ENCODE measurements around the gene BEST2. TPM values are rescaled to one million over a fixed set of nuclear protein-coding genes. Genes with fewer than 3 reads are reported as not detected.

Gene BEST2
- not detected in 2 replicates for total RNA-seq

DNA sequence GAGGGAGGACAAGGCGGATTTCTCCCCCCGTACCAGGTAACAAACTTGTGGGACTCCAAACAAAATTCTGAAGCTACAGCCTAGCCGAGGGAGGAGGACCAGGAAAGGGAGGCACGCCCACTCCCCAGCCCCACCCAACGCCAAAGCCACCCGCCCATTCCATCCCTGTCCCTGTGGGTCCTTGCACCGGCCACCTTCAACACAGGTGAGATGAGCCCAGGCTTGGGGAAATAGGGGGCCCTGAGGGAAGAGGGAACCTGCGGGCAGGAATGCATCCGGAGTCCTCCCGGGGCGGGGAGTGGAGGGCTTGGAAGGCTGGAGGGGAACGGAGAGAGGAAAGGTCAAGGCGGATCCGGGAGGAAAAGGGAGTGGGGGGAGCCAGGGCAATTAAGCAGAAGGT lies at the start of gene BEST2:
Gene BEST2 (plus strand): TSS at position 157 of the 400 bp plus-strand sequence. CDS start 802 bp downstream, outside the sequence.

GRCh38 chr19:12723641-12724426 lies 27.8 kb upstream of the BEST2 start, which contains the start of gene TNPO2:
Gene TNPO2 (minus strand): TSS chr19:12723932. CDS start chr19:12720977, 2,955 bp downstream.

GRCh38 chr19:12736995-12737834 lies 14.4 kb upstream of the BEST2 start, which contains the start of gene GET3:
Gene GET3 (plus strand): TSS chr19:12737497. CDS start chr19:12737506, 9 bp downstream.

GRCh38 chr19:12774588-12775555 lies 23.3 kb downstream of the BEST2 start, which contains the start of gene HOOK2:
Gene HOOK2 (minus strand): TSS chr19:12775552. CDS start chr19:12775449, 103 bp downstream.

DNA sequence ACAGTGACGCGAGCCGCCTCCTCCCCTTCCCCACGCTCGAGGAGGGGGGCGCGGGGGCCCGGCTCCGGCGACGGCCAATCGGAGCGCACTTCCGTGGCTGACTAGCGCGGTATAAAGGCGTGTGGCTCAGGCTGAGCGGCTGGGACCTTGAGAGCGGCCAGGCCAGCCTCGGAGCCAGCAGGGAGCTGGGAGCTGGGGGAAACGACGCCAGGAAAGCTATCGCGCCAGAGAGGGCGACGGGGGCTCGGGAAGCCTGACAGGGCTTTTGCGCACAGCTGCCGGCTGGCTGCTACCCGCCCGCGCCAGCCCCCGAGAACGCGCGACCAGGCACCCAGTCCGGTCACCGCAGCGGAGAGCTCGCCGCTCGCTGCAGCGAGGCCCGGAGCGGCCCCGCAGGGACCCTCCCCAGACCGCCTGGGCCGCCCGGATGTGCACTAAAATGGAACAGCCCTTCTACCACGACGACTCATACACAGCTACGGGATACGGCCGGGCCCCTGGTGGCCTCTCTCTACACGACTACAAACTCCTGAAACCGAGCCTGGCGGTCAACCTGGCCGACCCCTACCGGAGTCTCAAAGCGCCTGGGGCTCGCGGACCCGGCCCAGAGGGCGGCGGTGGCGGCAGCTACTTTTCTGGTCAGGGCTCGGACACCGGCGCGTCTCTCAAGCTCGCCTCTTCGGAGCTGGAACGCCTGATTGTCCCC lies 39.9 kb downstream of the BEST2 start, which contains the start of gene JUNB:
Gene JUNB (plus strand): TSS at position 142 of the 706 bp plus-strand sequence. CDS start 286 bp downstream, at position 428.

DNA sequence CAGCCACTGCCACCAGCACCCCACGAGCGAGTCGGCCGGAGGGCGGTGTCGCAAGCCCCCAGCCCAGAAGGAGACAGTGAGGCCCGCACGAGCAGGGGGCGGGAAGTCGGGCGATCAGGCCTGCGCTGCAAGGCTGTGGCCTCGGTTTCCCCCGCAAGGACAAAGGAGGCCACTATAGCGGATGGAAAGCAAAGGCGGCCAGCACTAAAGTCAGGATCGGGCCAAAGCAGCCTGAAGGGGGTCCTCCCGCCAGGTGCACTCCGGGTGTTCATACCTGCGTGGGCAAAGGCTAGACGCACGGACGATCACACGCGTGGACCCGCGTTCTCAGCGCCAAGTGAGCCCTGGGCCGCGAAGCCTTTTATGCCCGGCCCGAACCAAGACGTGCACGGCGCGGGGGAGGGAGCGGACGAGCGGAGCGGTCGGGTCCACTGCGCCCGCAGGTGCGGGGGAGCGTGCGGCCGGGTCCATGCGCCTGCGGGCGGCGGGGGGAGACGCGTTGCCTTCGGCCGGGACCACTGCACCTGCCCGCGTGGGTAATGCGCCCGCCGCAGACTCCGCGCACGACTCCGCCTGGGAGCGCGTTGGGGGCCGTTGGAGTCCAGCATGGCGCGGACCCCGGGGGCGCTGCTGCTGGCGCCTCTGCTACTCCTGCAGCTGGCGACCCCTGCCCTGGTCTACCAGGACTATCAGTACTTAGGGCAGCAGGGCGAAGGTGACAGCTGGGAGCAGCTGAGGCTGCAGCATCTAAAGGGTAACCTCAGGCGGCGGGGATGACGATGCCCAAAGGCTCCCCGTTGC lies 50.1 kb downstream of the BEST2 start, which contains the start of the genes PRDX2 and THSD8:
Gene PRDX2 (minus strand): TSS at position 335 of the 801 bp plus-strand sequence. CDS start 539 bp downstream, outside the sequence.
Gene THSD8 (plus strand): TSS at position 604 of the 801 bp plus-strand sequence. CDS start 3 bp downstream, at position 607.

GRCh38 chr19:12806242-12807081 lies 54.9 kb downstream of the BEST2 start, which contains the start of gene RNASEH2A:
Gene RNASEH2A (plus strand): TSS chr19:12806584. CDS start chr19:12806674, 90 bp downstream.

Other genes starting within 250 kb of the BEST2 start
- 7.4 and 8.5 TPM in 2 replicates for gene ZNF564, start 200.3 kb upstream of the BEST2 start, total RNA-seq
- 7.3 and 9.6 TPM in 2 replicates for gene ZNF490, start 141.0 kb upstream of the BEST2 start, total RNA-seq
- gene ZNF791, start 140.9 kb upstream of the BEST2 start, total RNA-seq: 13.7 and 15.4 TPM in 2 replicates
- gene MAN2B1, start 85.0 kb upstream of the BEST2 start, total RNA-seq: 60.0 and 60.9 TPM in 2 replicates
- gene WDR83, start 85.0 kb upstream of the BEST2 start, total RNA-seq: 8.8 and 9.8 TPM in 2 replicates
- gene DHPS, start 69.9 kb upstream of the BEST2 start, total RNA-seq: 58.8 and 66.5 TPM in 2 replicates
- not detected in 2 replicates for gene GNG14, start 63.8 kb upstream of the BEST2 start, total RNA-seq
- gene FBXW9, start 55.2 kb upstream of the BEST2 start, total RNA-seq: 5.5 and 6.4 TPM in 2 replicates
- gene TNPO2, start 27.9 kb upstream of the BEST2 start, total RNA-seq: 50.6 and 71.6 TPM in 2 replicates
- gene TRIR, start 17.1 kb upstream of the BEST2 start, total RNA-seq: 78.1 and 93.8 TPM in 2 replicates
- 61.8 and 67.5 TPM in 2 replicates for gene GET3, start 14.3 kb upstream of the BEST2 start, total RNA-seq
- gene HOOK2, start 23.8 kb downstream of the BEST2 start, total RNA-seq: 18.5 and 26.7 TPM in 2 replicates
- 77.3 and 101 TPM in 2 replicates for gene JUNB, start 39.7 kb downstream of the BEST2 start, total RNA-seq
- gene PRDX2, start 50.0 kb downstream of the BEST2 start, total RNA-seq: 188 and 217 TPM in 2 replicates
- gene THSD8, start 50.3 kb downstream of the BEST2 start, total RNA-seq: 0.13 TPM in 1 of 2 replicates, not detected in the other
- gene RNASEH2A, start 54.8 kb downstream of the BEST2 start, total RNA-seq: 8.8 and 9.9 TPM in 2 replicates
- gene RTBDN, start 82.8 kb downstream of the BEST2 start, total RNA-seq: not detected in 2 replicates
- 0.07 and 0.36 TPM in 2 replicates for gene MAST1, start 86.7 kb downstream of the BEST2 start, total RNA-seq
- 40.5 and 57.0 TPM in 2 replicates for gene DNASE2, start 129.7 kb downstream of the BEST2 start, total RNA-seq
- not detected in 2 replicates for gene KLF1, start 135.4 kb downstream of the BEST2 start, total RNA-seq
- 16.0 and 23.4 TPM in 2 replicates for gene GCDH, start 139.4 kb downstream of the BEST2 start, total RNA-seq
- 0.07 and 0.23 TPM in 2 replicates for gene SYCE2, start 167.5 kb downstream of the BEST2 start, total RNA-seq
- 71.0 and 86.5 TPM in 2 replicates for gene FARSA, start 181.9 kb downstream of the BEST2 start, total RNA-seq
- gene CALR, start 186.8 kb downstream of the BEST2 start, total RNA-seq: 1,777 and 1,839 TPM in 2 replicates
- 108 and 160 TPM in 2 replicates for gene RAD23A, start 194.1 kb downstream of the BEST2 start, total RNA-seq
- 9.5 and 12.9 TPM in 2 replicates for gene GADD45GIP1, start 205.4 kb downstream of the BEST2 start, total RNA-seq
- 0.07 and 0.13 TPM in 2 replicates for gene DAND5, start 217.8 kb downstream of the BEST2 start, total RNA-seq
- 125 and 151 TPM in 2 replicates for gene NFIX, start 243.7 kb downstream of the BEST2 start, total RNA-seq

Data from smooth muscle cell of the pulmonary artery (primary cell).